SH-SY5Y (cell line): Measurements from ENCODE around the gene CHD8.

Experiments
- GATA2 ChIP-seq: IDR thresholded peaks from 2 replicates; pipeline ENCODE4 v1.6.1; 2011; ENCODE audit warnings: mild to moderate bottlenecking, low read depth, low read length
- GATA3 ChIP-seq: IDR thresholded peaks from 2 replicates; pipeline ENCODE4 v1.6.1; 2011; ENCODE audit warnings: low read depth, mild to moderate bottlenecking, low read length, moderate library complexity

- TF ChIP-seq GATA2 (no peak), GATA3 (no peak)
These were observed 112.7 kb downstream of the CHD8 start for GRCh38 chr14:21343035-21343794.
